SIG-M5 (cell line): ENCODE data around the gene SLC5A5.

Experiments used
- DNase-seq: peaks from one replicate; lab custom pipeline; 2025; lab: John Stamatoyannopoulos, UW

Gene SLC5A5

DNA sequence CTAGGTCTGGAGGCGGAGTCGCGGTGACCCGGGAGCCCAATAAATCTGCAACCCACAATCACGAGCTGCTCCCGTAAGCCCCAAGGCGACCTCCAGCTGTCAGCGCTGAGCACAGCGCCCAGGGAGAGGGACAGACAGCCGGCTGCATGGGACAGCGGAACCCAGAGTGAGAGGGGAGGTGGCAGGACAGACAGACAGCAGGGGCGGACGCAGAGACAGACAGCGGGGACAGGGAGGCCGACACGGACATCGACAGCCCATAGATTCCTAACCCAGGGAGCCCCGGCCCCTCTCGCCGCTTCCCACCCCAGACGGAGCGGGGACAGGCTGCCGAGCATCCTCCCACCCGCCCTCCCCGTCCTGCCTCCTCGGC lies at the start of gene SLC5A5:
Gene SLC5A5, plus strand, starts transcription at position 68 of the 373 bp plus-strand sequence. CDS start 375 bp downstream, outside the sequence.
- no peak for DNase-seq

DNA sequence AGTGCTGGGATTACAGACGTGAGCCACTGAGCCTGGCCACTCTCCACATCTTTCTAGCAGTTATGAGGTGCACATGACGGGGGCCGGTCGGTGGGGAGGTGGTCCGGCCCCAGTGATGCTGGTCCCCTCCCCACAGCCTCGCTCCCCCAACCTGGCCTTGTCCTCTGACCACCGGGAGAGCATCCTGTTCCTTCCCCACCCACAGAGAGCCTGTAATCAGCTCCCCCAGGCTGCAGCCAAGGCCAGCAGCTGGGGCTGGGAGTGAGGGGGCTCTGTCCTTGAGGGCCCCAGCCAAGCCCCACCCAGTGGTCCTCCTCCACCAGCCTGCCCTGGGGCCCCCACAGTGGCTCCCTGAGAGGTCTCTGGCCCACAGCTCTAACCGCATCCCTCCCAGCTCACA lies 47.4 kb upstream of the SLC5A5 start:
- no peak for DNase-seq

DNA sequence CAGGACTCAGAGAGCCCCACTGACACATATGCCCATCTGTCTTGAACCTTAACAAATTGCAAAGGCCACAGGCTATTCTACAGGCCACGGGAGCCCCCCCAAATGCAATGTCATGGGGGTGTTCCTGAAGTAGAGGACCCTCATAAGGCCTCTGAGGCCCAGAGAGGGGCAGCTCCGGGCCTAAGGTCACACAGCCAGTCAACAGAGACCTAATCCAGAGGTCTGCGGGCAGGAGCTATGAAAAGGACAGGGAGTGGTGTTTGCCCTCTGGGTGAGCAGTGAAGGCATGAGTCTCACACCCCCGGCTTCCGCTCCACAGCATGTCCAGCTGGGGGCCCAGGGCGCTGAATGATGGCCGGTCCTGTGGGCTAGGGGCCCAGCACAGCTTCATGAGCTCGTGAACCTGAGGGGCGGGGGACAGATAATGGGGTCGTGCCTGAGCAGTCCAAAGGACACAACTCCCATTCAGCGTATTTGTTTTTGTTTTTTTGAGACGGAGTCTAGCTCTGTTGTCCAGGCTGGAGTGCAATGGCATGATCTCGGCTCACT lies 45.2 kb upstream of the SLC5A5 start:
- DNase-seq, result no peak

DNA sequence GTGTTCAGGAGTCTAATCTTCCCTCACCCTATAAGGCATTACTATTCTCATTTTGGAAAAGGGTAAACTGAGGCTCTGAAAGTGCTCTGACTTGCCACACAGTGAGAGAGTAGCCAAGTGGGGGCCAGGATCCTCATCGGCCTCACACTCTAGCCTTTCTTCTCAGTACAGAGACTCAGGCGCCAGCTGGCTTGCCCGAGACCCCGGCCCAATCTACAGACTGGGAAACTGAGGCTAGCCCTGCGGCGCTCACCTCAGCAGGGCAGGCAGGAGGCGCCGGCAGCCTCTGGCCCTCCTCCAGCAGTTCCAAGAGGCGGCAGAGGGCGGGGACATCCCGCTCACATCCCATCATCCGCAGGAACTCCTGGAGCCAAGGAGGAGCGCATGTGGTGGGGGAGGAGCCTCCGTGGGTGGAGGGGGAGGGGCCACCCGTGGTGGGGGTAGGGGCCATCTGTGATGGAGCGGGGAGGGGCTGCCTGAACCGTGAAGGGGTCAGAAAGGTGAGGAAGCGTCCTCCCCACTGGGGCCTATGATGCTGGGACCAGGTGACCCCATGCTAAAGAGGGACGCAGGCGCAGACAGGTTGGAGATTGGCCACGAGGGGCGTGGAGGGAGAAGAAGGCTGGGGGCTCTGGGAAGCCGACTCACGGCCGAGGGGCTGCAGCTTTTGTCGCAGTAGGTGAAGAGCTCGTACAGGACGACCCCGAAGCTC lies 41.7 kb upstream of the SLC5A5 start:
- DNase-seq, result no peak

DNA sequence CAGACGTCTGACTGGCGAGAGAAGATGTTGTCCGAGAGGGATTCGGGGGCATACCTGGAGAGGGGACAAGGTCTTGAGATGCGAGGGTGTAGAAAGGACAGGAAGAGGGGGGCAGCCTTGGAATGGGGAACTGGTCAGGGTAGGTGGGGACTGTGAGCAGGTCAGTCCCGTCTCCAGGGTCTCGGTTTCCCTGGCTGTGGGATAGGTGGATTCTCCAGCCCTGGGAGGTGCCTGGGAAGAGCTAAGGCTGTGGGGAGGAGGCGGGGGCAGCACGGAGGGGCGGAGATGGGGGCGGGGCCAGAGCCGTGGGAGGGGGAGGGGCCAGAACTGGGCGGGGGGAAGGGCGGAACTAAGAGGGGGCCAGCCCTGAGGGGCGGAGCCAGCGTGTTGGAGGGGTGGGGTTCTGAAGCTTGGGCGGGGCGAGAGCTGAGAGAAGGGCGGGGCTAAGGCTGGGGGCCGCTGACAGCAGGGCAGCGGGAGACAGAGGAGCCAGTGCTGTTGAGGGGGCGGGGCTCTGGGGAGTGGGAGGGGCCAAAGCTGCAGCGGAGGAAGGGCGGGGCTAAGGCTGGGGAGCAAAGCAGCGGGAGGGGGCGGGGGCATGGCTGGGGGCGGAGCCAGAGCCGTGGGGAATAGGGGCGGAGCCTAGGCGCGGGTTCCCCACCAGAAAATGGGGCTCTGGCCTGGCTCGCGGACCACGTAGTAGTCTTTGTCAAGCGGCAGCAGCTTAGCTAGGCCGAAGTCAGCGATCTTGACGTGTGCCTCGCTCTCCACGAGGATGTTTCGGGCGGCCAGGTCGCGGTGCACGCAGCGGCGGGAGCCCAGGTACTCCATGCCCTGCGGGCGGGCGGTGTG lies 41.0 kb upstream of the SLC5A5 start:
- DNase-seq, result no peak

DNA sequence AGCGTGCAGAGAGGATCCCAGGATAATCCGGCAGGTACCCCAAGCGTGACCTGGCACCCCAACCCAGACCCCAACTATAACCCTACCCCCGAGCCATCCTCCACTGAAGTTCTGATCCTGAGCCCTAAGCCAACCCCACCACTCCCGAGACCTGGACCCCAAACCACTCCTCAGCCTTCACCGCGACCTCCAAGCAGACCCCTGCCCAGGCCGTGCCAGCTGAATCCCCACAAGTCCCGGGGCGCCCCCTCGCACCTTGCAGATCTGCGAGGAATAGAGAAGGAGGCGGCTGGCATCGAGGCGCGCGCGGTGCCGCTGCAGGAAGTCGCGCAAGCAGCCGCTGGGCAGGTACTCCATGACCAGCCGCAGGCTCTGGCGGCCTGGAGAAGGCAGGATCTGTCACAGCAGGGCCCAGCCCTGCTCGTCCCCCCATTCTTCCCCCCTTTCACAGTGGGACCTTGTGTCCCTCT lies 40.3 kb upstream of the SLC5A5 start:
- no peak for DNase-seq

DNA sequence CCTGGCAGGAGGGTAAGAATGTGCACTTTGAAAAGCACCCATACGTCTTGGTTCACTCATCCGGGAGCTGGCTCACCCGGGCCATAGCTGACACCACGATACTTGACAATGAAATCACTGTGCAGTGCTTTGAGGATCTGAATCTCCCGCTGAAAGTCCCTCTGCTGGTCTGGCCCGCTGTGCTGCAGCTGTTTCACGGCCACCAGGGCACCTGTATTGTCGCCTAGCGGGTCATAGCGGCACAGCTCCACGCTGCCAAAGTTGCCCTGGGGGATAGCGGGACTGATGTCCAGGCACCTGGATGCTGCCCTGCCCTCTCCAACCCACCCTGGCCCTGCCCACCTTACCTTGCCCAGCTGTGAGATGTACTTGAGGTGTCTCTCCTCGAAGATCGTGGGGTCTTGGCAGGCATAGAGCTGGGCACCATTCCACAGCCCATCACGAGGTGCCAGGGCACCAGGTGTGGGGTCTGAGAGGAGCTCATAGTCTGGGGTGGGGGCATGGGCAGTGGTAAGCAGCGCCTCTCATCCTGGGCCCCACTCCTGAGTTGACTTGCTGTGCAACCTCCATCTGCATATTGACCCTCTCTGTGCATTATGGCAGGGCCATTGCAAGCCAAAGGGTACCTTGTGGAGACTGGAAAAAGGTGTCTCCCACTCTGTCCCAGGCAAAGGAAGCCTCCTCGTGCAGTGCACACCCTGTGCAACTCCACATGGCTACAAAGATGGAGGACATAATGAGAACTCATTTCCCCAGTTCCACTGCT lies 39.1 kb upstream of the SLC5A5 start:
- DNase-seq, result no peak

DNA sequence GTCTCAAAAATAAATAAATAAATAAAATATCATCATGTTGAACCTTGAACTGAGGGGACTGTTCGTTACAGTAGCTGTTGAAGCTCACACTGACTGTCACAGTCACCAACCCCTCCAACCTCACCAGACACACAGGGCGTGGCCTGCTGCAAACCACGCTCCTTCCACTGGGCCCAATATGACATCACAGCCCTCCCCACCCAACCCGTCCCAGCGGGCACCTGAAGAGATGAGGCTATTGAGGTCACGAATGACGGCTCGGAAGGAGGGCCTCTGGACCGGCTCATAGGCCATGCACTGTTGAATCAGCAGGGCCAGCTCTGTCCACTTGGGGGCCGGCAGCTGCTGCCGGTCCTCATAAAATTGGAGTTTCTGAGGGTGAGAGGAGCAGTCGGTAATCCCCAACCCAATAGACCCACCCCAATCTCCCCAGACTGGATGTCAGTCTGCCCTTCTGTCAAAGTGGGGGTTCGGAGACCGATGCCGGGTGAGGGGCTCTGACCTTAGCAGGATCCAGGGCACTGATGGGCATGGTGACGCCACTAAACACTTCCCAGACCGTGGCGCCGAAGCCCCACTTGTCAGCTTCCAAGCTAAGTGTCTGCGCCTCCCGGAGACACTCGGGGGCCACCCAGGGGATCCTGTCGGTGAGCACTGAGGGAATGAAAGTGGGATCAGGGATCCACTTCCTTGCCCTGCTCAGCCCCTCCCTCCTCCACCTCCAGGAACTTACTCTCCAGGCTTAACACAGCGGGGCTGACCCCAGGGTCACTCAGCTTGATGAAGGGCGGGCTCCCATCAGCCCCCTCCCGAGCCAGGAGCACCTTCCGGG lies 37.2 kb upstream of the SLC5A5 start:
- no peak for DNase-seq

DNA sequence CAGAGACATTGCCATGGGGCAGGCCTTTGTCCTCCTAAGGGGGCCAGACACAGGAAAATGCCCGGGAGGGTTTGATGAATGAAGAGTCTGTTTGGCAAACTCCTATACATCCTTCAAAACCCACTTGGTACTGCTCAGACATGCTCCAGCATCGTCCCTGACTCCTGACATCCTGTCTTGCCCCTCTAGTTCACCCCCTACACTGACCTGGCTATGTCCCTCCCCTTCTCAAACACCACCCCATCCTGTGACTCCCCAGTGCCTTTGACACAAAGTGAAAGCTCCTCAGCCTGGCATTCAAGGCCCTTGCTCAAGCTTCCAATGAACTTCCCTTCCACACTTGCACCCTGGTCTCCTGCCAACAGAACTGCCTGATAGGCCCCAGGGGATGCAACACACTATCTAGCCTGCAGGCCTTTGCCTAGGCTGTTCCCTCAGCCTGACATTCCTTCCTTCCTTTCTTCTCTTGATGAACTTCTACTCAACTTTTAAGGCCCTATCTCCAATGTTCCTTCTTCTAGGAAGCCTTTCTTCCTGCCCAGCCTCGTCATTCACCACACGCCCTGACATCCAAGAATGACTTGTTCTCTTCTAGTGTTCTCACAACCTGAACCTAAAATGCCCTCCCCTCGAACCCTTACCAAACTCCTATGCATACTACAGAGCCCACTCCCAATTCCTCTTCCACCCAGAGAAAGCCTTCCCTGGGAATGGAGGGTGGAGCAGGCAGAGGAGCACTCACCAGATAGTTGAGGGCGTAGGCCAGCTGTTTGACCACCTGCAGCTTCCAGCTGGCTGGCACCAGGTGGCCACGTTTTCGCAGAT lies 36.4 kb upstream of the SLC5A5 start:
- DNase-seq, result no peak

DNA sequence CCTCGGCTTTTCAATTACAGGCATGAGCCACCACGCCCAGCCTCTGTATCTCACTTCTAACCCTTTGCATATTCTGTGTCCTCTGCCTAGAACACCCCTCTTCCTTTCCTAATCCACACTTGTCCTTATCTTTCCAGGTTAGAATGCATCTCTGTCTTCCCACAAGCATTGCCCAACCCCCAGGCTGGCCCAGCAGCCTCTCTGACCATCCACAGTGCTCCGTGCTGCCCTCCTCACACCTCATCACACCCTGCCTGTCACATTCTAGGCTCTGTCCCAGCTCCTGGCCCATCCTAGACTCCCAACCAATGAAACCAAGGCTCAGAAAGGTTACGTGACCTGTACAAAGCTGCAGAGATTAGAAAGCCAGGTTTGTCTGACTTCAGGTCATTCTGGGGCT lies 35.2 kb upstream of the SLC5A5 start:
- DNase-seq, result no peak

DNA sequence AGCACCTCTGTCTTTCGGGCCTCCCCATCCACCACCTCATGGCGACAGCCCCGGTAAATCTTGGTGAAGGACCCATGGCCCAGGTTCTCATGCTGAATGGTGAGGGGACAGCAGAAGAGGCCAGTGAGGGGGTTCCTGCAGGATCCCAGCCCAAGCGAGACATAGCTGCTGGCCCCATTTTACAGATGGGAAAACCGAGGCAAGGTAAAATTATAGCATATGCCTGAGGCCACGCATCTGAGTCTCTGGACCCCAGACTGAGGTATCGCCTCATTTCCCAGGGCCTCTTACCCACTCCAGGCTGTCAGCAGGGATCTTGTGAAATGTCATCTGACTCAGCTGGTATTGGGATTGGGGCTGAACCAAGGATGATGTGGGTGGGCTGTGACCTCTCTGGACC lies 33.8 kb upstream of the SLC5A5 start:
- DNase-seq, result no peak

DNA sequence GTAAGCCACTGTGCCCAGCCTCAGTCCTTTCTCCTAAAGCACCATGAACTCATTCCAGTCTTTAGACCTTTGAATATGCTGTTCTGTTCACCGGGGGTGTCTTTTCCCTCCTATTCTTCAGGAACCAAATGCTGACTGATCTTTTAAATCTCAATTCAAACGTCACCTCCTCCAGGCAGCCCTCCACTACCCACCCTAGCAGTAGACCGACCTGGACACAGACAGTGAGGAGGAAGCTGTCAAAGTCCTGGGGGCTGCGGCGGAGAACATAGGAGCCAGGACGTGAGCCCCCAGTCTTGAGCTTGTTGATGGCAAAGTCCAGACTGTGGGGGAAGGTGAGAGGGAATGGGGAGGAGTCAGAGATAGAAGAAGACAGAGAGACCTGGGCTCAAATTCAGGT lies 31.7 kb upstream of the SLC5A5 start:
- DNase-seq, result no peak

DNA sequence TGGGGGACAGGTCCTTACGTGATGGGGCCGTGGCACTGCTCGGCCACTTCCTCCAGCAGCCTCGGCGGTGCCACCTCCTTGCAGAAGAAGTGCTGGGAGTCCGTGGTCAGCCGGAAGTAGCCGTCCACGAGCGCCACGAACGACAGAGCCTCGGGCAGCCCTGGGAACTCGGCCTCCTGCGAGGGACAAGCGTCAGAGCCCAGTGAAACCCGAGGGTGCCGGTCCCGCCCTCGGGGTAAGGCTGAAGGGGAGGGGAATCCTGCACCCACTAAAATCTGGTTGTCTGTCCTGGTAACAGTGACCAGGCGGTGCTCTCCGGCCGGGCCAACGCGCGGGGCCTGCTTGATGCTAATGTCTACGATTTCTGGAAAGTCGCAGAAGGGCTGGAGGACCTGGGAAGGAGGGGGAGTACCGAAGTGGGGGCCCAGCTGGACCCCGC lies 30.4 kb upstream of the SLC5A5 start:
- DNase-seq, result no peak

DNA sequence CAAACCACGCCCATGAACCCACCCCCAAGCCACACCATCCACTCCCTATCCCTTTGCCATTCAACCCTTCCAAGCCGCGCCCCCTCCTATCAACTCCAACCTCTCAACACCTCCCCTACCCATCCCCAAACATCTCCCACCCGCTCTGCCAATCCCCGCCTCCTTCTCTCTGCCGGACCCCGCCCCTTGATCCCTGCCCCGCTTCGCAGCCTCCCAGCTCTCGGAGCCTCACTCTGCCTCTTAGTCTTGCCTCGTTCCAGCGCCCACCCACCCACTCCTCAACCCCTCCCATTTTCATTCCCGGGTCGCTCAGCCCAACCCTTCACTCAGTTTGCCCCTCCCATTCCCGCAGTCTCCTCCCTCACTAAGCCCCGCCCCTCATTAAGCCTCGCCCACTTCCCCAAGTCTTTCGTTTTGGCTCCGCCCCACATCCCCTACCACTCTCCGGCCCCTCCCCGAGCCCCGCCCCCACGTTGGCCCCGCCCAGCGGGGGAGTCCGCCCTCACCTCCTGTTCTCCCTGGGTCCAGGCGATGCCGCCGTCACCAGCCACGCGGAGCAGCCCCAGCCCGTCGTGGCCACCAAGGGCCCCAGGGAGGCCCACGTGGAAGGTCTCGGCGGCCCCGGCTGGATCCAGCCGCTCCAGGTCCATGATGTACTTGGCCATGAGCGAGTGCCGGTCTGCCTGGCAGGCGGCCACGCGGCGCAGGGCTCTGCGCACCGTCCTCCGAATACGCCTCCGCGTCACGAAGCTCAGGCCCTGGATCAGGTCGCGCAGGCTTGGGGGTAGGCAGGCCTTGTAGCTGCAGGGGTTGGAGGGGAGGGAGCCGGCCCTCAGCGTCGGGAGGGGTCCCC lies 29.7 kb upstream of the SLC5A5 start:
- no peak for DNase-seq

DNA sequence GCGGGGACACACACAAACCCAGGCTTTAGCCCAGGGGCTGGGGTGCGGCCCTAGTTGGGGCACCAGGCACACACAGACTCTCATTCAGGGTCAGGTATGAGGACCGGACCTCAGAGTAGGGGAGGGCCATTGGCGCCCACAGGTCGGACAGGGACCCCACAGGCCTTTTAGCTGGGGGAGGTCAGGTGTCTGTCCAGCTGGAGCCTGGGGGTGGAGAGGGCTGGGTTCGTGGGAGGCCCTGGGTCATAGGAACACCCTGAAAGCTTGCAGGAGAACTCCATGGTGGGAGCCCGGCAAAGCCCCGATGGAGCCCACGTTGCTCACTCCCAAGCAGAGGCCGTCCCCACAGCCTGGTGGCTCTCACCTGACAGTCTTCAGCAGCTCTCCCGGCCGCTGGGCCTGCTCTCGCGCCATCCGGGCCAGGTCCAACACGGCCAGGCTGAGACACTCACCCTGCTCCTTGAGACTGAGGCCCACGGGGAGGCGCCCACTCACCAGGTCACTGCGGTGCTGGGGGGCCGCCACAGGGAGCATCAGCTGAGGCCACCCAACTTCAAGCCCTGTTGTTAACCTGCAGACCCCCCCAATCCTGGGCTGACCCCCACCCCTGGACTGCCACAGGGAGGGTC lies 29.0 kb upstream of the SLC5A5 start:
- no peak for DNase-seq

DNA sequence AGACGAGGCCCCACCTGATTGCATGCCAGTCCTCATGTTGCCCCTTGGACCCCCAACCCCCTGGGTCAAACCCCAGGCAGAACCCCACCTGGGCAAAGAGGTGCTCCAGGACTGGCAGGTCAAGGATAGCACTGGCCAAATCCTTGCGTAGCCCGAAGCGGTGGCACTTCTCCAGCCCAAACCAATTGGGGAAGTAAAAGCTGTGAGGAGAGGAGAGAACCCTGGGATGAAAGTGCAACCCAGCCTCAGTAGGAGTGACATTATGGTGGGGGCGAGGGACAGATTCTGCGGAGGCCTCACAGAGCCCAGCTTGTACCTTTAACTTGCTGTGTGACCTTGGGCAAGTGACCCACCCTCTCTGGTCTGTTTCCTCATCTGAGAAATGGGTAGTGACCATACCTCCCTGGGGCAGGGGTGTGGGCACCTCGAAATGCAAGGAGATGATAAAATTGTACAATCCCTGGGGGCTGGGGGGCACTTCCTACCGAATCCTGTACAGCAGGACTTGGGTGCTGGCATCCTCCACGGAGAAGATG lies 28.4 kb upstream of the SLC5A5 start:
- no peak for DNase-seq

DNA sequence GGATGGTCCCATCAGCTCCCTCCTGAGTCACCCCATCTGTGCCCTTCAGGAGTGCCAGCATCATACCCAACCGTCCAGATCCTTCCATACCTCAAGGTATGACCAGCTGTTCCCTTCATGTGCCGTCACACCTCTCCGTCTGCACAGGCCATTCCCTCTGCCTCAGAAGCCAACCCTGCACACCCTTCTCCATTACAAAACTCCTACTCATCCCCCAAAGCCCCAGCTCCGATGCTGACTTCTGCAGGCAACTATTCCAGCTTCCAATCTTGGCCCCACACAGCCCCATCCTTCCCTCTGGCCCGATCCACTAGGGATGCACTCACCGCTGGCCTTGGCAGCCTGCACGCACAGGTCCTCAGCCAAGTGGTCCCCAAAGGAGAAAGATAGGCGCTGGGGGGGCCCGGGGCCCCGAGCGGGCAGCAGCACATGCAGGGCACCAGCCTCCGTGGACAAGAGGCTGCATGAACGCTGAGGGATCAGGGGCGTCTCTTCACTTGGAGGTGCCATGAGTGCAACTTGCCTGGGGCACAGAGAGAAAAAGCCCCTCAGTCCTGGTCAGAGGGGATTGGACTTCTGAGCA lies 27.7 kb upstream of the SLC5A5 start:
- no peak for DNase-seq

DNA sequence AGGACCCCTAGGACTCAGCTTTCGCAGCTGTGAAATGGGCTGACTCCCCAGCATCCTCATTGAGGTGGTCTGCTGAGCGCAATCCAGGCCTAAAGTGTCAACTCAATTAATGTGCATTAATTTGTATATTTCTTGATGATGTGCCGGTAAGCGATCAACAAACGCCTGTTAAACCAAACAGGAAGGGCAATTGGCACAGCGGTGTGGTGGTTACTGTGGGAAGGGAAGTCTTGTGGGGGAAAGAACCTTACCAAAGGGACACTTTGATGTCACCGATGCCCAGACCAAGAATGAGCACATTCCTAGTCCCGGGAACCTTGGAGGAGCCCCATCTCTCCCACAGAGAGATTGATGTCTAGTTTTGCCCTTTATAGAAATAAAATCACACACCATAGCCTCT lies 25.6 kb upstream of the SLC5A5 start:
- DNase-seq, result no peak
